ENCODE results near the gene ZSCAN1. TPM values are rescaled to one million over a fixed set of nuclear protein-coding genes. Genes with fewer than 3 reads are reported as not detected.

ZSCAN1 gene
- total RNA-seq, 2 donors from 2014 or later: not detected

- no peak for DNase-seq (ENCODE audit: low spot score)
- Histone ChIP-seq H3K4me1 (no peaks in the 10 kb centered on the region), H3K27ac (no peak overlapping the region), H3K9me3 (peaks cover 0 to 67% of the 10 kb centered on the region in 2 donors), H3K27me3 (no peaks in the 10 kb centered on the region), H3K4me3 (no peak overlapping the region), H3K36me3 (no peaks in the 10 kb centered on the region)
- TF ChIP-seq, protein P1, sequence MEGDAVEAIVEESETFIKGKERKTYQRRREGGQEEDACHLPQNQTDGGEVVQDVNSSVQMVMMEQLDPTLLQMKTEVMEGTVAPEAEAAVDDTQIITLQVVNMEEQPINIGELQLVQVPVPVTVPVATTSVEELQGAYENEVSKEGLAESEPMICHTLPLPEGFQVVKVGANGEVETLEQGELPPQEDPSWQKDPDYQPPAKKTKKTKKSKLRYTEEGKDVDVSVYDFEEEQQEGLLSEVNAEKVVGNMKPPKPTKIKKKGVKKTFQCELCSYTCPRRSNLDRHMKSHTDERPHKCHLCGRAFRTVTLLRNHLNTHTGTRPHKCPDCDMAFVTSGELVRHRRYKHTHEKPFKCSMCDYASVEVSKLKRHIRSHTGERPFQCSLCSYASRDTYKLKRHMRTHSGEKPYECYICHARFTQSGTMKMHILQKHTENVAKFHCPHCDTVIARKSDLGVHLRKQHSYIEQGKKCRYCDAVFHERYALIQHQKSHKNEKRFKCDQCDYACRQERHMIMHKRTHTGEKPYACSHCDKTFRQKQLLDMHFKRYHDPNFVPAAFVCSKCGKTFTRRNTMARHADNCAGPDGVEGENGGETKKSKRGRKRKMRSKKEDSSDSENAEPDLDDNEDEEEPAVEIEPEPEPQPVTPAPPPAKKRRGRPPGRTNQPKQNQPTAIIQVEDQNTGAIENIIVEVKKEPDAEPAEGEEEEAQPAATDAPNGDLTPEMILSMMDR (IDR thresholded peaks at IDR 0.05): no peak
Measured at GRCh38 chr19:58044391-58044790, 10.6 kb downstream of the ZSCAN1 start.

DNA sequence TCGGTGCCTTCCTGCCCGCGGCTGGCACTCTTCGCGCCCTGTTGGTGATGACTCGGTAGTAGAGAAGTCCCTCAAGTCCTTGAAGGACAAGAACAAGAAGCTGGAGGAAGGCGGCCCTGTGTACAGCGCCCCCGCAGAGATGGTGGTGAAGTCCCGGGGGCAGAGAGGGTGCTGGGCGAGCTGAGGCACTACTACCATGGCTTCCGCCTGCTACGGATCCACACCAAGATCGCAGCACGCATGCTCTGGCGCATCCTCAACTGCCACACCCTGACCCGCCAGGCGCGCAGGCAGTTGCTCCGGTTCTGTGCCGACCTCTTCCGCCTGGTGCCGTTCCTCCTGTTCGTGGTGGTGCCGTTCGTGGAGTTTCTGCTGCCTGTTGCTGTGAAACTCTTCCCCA lies 11.1 kb downstream of the ZSCAN1 start:
- H3K27ac ChIP-seq: no peak overlapping the region
- H3K36me3 ChIP-seq: no peaks in the 10 kb centered on the region
- no peaks in the 10 kb centered on the region for H3K4me1 ChIP-seq
- no peak overlapping the region for H3K4me3 ChIP-seq
- no peak for DNase-seq (ENCODE audit: low spot score)
- TF ChIP-seq, protein P1 (IDR thresholded peaks at IDR 0.05): no peak
- no peaks in the 10 kb centered on the region for H3K27me3 ChIP-seq
- H3K9me3 ChIP-seq: peaks cover 0 to 70% of the 10 kb centered on the region in 2 donors

DNA sequence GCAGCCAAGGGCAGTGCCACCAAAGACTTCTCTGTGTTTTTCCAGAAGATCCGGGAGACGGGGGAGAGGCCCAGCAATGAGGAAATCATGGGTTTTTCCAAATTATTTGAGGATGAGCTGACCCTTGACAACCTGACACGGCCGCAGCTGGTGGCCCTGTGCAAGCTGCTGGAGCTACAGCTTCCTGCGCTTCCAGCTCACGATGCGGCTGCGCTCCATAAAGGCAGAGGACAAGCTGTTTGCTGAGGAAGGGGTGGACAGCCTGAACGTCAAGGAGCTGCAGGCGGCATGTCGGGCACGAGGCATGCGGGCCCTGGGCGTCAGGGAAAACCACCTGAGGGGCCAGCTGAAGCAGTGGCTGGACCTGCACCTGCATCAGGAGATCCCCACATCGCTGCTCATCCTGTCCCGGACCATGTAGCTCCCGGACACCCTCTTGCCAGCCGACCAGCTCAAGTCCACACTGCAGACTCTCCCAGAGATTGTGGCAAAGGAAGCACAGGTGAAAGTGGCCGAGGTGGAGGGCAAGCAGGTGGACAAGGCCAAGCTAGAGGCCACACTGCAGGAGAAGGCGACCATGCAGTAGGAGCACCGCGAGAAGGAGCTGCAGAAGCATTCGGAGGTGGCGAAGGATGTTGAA lies 11.7 kb downstream of the ZSCAN1 start:
- Histone ChIP-seq H3K27me3 (no peaks in the 10 kb centered on the region), H3K27ac (no peak overlapping the region), H3K36me3 (no peaks in the 10 kb centered on the region), H3K9me3 (peaks cover 0 to 68% of the 10 kb centered on the region in 2 donors), H3K4me1 (no peaks in the 10 kb centered on the region), H3K4me3 (no peak overlapping the region)
- TF ChIP-seq, protein P1 (IDR thresholded peaks at IDR 0.05): no peak
- no peak for DNase-seq (ENCODE audit: low spot score)

- H3K4me1 ChIP-seq: no peaks in the 10 kb centered on the region
- H3K4me3 ChIP-seq: no peak overlapping the region
- DNase-seq (ENCODE audit: low spot score): no peak
- TF ChIP-seq, protein P1 (IDR thresholded peaks at IDR 0.05): no peak
- peaks cover 0 to 68% of the 10 kb centered on the region in 2 donors for H3K9me3 ChIP-seq
- H3K27ac ChIP-seq: no peak overlapping the region
- H3K27me3 ChIP-seq: no peaks in the 10 kb centered on the region
- no peaks in the 10 kb centered on the region for H3K36me3 ChIP-seq
Measured at GRCh38 chr19:58046856-58047255, 13.0 kb downstream of the ZSCAN1 start.

DNA sequence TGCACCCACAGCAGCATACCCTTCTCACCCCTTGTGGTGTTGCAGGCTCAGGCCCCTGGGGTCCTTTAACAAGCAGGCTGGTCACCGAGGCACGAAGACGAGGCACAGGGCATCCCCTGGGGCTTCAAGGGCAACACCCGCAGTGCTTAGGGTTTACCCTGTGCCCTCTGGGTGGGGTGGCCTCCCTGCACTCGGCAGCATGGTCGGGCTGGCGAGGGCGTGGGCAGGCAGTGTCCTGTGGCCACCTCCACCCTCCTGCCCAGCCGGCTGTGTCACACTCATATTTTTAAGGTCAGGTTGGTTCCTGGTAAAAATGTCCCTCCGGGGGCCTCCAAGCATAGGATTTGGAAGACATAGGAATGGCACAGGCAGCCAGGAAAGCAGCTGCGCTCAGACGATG lies 13.8 kb downstream of the ZSCAN1 start:
- Histone ChIP-seq H3K27me3 (no peaks in the 10 kb centered on the region), H3K36me3 (no peaks in the 10 kb centered on the region), H3K4me3 (no peak overlapping the region), H3K9me3 (peaks cover 0 to 63% of the 10 kb centered on the region in 2 donors), H3K27ac (no peak overlapping the region), H3K4me1 (no peaks in the 10 kb centered on the region)
- no peak for DNase-seq (ENCODE audit: low spot score)
- TF ChIP-seq, protein P1 (IDR thresholded peaks at IDR 0.05): no peak

DNA sequence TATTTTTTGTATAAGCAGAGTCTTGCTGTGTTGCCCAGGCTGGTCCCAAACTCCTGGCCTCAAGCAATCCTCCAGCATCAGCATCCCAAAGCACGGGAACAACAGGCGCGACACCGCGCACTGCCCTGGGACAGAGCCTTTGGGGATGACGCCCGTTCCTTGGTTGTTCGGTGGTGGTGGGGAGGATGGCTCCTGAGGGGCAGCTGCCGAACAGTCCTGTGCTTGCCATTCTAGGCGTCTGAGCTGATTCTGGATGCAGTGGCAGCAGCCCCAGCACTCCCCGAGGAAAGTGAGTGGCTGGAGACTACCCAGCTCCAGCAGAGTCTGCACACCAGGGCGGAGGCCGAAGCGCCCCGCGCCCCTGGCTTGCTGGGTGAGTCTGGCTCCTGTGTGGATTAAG lies 18.4 kb downstream of the ZSCAN1 start:
- Histone ChIP-seq H3K4me1 (no peaks in the 10 kb centered on the region), H3K9me3 (peaks cover 0 to 27% of the 10 kb centered on the region in 2 donors), H3K27me3 (no peaks in the 10 kb centered on the region), H3K27ac (no peak overlapping the region), H3K36me3 (no peaks in the 10 kb centered on the region), H3K4me3 (no peak overlapping the region)
- TF ChIP-seq, protein P1 (IDR thresholded peaks at IDR 0.05): no peak
- no peak for DNase-seq (ENCODE audit: low spot score)

Data from right atrium auricular region (tissue), 2 donors.